Fibroblast of skin of back (primary cell): ENCODE measurements around the gene MVD.

Experiments
- DNase-seq: peaks from one replicate; pipeline ENCODE4 v3.0.0-alpha.2; 2013

MVD gene

DNA sequence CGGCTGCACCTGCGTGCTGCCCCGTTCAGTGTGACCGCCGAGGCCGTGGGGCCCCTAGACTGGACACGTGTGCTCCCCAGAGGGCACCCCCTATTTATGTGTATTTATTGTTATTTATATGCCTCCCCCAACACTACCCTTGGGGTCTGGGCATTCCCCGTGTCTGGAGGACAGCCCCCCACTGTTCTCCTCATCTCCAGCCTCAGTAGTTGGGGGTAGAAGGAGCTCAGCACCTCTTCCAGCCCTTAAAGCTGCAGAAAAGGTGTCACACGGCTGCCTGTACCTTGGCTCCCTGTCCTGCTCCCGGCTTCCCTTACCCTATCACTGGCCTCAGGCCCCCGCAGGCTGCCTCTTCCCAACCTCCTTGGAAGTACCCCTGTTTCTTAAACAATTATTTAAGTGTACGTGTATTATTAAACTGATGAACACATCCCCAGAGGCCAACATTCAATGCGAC, 22.8 kb downstream of the MVD start:
- no peak for DNase-seq

DNA sequence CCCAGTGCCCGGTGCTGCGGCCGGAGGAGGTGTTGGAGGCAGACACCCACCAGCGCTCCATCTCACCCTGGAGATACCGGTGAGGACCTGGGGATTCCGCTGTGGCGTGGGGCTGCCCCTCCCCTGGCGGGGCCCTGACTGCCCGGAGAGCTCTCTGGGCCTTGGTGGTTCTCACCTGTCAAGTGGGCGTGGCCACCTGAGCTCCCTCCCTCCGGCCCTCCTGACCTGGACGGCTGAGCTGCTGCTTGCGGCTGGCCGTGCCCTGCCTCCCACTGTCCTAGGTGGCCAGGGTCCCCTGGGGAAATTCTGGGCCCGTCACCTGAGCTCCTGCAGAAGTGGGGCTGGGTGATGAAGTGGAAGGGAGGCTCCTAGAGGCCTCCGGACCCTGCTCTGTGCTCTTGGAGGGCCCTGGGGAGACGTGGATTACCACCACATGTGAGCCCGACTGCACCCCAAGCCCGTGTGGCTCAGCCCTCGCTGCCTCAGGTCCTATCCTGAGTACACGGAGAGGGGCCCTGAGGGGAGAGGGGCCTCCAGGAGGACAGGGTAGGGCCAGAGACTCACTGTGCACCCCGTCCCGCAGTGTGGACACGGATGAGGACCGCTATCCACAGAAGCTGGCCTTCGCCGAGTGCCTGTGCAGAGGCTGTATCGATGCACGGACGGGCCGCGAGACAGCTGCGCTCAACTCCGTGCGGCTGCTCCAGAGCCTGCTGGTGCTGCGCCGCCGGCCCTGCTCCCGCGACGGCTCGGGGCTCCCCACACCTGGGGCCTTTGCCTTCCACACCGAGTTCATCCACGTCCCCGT, 23.5 kb downstream of the MVD start:
- no peak for DNase-seq

DNA sequence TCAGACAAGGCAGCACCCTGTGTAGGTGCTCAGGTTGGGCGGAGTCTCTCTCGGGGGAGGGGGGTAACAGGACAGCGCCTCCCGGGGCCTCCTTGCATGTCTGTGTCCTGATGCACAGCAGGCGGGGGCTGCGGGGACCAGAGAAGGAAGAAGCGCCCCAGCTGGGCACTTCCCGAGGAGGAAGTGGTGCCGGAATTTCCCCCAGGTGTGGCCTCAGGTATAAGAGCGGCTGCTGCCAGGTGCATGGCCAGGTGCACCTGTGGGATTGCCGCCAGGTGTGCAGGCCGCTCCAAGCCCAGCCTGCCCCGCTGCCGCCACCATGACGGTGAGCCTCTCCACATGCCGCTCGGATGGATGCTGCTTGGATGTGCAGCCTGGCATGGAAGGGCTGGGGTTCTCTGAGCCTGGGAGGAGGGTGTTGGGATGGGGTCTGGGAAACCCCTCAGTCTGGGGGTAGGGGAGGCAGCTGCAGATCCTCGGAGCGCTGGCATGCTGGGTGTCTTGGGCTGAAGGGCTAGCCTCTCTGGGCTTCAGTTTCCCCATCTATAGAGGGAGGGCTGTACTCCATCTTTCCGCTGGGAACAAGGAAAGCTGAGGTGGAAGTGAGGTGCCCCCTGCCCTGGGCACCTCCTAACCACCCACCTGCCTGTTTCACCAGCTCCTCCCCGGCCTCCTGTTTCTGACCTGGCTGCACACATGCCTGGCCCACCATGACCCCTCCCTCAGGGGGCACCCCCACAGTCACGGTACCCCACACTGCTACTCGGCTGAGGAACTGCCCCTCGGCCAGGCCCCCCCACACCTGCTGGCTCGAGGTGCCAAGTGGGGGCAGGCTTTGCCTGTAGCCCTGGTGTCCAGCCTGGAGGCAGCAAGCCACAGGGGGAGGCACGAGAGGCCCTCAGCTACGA, 24.3 kb downstream of the MVD start, which contains the start of gene IL17C:
IL17C (plus strand) TSS at position 250 of the 908 bp plus-strand sequence; CDS start at position 320, 70 bp downstream.
- DNase-seq: no peak

DNA sequence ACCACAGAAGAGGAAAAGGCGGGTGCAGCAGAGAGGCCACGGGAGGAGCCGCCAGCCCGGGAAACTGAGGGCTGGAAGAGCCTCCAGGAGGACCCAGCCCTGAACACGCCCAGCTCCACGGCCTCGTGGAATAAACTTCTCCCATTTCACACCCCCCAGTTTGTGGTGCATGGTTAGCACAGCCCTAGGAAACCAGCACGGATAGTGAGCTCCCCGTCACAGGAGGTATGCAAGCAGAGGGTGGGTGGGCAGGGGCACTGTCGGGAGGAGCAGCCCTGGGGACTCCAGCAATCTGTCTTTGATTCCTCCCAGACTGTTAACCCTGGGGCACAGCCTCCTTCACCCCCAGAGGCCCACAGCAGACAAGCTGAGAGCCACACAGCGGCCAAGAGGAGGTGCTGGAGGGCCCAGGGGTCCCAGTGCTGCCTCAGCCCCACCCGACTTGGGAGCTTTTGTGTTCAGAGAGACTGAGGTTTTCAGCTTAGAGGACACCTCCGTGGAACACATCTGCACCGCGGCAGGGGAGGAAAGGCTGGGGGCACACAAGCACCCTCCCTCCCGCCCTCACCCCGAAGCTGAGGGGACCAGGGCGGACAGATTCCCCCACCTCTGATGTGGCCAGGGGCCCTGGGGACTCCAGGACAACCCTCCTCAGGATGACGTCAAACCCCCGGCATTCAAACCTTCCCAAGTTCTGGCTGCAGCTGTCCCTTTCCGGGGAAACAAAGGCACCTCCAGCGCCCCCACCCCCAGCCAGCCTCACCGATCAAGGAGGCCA, 26.2 kb downstream of the MVD start:
- DNase-seq: no peak

DNA sequence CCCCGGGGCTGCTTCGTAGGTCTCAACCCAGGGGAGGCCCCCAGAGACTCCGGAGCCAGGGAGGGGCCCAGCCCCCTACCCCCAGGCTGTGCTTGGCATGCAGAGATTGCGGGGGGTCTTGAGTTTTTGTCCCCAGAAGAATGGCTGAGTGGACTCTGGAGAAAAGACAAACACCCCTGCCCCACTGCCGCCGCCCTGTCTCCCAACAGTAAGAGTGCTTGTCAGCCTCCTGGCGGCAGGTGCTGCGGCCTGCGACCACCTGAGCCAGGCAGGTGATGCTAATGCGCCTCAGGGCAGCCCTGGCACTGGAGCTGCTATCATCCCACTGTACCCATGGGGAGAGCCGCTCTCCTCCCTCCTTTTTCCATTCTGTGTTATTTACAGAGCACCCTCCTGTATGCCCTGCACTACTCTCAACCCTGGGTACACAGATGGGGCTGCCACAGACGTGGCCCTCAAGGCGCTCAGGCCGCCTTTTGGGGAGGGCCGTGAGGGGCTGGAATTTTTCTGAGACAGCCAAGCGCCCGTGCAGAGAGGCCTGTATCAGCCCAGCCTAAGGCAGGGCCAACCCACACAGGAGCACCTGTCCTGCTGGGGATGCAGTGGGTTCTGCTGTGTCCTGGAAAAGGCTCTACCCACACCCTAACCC, 27.1 kb downstream of the MVD start:
- no peak for DNase-seq

DNA sequence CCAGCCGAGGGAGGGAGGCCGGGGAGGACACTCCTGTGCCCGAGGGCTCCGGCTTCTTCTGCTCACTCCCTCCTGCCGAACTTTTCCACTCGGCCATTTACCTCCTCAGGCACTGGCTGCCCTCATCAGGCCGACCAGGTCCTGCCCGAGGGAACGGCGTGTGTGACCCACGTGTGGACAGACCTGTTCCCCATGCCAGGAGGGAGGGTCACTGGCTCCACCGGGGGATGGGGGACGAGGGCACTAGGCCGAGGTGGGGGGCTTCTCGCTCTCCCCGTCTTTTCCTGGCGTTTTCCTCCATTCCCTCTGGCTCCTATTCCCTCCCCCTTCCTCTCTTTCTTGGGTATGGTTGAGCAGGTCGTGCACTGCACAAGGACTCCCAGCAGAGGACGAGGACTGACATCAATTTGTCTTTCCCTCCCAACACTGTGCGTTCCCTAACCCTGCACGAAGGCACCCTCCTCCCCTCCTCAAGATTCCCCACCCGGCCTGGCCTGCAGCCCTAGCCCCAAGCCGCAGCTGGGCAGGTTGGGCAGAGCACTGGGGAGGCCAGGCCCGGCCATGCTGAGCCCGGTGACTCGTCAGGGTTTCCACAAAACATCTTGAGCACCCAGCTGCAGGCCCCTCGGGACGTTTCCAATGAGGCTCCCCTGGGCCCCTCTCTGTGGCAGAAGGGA, 27.8 kb downstream of the MVD start:
- no peak for DNase-seq

DNA sequence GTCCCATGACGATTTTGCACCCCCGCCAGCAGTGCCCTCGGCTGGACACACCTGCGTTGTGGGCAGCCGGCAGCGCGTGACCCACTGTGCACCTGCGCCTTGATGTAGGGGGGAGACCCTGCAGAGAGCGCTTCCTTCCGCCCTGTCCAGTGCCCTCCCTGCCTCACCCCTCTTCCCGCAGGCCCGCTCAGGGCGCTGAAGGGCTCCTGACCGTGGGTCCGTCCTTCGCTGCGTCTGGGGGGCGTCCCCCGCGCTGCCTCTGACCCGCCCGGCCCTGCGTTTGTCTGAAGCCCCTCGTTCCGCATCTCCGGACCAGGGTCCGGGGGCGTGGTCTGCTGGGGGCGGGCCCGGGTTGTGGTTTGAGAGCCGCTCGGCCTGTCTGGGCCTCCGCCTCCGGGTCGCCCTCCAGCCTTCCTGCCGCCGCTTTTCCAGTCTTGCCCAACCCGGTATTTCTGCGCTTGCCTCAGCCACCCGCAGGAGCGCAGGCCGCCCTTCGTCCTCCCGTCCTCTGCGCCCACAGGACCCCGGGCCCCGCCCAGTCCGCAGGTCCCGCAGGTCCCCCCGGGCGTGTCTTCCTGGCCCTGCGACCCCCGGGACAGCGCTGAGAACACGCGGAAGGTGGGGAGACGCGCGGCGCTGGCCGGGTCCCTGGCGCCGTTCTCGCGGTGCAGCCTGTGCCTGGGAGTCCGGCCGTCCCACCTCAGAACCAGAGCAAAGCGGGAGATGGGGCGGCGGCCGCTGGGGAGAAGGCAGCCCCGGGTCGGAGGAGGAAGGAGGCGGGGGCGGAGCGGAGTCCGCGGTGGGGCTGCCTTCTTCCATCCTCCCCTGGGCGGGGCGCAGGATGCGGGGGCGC, 28.5 kb downstream of the MVD start:
- DNase-seq: no peak

DNA sequence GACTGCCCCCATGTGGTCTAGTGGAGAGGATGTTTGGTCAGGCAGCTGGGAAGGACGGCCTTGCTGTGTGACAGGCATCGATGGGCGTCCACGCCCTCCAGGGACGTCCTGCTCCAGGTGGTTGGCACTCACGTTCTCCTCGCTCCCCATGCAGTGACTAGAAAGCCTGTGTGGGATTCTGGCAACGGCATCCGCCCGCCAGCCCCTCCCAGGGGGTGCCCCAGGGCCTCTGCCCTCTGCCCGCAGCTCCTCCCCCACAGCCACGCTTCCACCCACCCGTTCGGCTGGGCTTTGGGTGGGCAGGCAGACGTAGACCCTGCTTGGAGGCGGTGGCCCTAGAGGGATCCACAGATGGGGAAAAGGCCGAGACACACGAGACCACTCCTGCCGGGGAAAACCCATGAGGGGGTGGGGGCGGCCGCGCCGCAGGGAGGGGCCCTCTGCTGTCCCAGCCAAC, 29.2 kb downstream of the MVD start:
- no peak for DNase-seq

DNA sequence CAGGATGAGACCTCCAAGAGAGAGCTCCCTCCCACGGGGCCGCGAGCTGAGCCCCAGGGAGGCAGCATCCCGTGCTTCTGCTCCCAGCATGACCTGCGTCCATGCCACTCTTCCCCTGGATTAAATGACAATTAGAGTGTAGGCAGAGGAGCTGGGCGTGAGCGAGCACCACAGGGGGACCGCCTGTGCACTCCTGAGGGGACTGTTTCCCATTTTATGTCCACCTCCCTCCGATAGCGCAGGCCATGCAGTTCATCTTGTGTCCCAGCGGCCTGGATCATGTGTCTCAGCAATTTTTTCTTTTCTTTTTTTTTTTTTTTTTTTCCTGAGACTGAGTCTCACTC, 30.3 kb downstream of the MVD start:
- DNase-seq: no peak

DNA sequence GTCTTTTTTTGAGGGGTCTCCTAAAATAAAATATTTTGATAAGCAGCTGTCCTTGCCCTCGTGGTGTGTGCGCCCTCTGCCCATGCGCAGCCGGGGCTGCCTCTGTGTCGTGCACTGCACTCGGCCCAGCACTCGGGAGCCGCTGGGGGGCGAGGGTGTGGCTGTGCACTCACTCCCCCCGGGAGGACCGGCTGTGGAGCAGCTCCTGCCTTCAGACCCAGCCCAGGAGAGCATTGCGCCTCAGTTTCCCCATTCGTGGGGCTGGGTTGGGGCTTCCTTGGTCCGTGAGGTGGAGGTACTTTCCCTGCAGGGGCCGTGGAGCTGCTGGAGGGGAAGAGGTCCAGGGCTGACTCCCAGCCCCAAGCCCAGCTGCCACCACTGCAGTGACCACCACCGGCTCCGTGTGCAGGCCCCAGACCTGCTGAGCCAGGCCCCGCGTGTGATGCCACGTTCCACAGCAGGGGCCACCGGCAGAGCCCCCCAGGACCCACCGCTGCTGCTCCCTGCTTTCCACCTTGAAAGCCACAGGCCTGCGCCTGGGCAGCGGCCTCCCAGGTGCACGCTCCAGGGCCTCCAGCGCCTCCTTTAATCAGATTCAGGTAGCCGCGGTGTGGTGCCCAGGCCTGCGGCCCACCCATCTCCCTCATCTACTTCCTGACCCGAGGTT, 30.8 kb downstream of the MVD start:
- no peak for DNase-seq

DNA sequence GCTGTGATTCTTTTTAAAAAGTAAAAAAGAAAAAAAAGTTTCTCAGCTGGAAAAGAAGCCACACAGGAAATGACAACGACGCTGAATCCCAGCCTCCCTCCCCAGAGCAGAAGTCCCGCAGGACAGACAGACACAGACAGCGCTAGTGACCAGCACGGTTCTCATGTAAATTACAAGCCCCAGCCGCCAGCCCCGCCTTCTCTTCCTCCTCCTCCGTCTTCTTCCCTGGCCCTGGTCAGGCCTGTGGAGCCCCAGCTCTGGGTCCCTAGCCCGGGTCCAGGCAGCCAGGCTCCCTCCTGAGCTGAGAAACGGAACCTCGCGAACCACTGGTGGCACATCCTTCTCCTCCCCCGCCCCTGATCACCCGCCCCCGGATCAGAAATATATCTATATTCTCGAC, 31.5 kb downstream of the MVD start:
- DNase-seq: no peak

DNA sequence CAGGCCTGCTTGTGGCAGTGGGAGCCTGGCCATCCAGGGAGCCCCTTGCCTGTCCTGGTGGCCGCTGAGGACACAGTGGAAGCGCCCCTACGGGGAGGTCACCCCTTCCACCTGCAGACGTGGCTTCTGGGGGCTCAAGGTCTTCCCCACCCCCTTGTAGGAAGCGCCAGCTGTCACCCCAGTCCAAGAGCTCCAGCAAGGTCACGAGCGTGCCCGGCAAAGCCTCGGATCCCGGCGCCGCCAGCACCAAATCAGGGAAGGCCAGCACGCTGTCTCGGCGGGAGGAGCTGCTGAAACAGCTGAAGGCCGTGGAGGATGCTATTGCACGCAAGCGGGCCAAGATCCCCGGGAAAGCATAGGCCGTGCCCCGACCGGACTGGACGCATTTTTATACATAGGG, 31.9 kb downstream of the MVD start:
- no peak for DNase-seq

DNA sequence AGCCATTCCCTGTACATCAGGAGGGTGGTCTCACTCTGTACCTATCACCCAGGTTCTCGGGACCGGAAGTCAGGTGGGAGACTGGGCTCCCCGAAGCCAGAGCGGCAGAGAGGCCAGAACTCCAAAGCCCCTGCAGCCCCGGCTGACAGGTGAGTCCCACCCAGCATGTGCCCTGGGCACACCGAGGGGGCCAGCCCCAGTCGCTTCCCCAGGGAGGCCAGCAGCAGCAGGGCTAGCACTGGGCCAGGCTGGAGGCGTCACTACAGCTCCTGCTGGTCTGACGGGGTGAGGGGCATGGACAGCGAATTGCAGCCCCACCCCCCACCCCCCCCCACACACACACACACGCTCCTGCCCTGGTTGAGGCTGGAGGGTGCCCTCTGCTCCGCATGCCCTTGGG, 32.5 kb downstream of the MVD start:
- no peak for DNase-seq

DNA sequence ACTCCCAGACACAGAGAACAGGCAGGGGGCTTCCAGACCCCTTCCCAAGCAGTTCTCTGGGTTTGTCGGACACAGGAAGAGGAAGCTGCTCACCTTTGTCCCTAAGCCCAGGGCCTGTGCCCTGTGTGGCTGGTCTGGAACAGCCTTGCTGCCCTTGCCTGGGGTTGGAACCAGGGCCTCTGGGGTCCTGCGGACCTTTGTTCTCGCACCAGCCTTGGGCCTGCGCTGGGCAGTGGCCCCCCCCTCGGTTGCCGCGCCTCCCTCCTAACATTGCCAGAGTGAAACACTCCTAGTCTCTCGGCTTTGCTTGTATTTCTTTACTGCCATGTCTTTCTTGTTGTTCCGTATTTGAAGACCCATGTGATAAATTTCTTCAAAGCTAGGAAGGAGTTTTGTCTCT, 33.1 kb downstream of the MVD start:
- no peak for DNase-seq

DNA sequence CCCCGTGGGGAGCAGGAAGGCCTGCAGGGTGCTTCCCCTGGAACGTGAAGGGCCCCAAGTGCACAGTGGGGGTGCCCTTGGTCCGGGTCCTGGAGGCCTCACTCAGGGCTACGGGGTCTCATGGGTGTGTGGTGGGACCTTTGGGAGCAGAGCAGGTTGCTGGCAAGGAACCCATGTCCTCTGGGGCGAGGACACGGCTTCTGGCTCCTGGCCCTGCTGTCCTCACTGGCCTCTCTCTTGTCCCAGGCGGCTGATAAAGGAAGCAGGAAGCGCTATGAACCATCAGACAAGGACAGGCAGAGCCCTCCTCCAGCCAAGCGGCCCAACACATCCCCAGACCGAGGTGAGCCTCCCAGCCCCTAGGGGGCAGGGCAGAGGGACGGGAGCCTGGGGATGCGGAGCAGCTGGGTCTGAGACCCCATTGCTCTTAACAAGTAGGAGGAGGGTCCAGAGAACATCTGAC, 34.3 kb downstream of the MVD start:
- peak; percentile 43 for DNase-seq

DNA sequence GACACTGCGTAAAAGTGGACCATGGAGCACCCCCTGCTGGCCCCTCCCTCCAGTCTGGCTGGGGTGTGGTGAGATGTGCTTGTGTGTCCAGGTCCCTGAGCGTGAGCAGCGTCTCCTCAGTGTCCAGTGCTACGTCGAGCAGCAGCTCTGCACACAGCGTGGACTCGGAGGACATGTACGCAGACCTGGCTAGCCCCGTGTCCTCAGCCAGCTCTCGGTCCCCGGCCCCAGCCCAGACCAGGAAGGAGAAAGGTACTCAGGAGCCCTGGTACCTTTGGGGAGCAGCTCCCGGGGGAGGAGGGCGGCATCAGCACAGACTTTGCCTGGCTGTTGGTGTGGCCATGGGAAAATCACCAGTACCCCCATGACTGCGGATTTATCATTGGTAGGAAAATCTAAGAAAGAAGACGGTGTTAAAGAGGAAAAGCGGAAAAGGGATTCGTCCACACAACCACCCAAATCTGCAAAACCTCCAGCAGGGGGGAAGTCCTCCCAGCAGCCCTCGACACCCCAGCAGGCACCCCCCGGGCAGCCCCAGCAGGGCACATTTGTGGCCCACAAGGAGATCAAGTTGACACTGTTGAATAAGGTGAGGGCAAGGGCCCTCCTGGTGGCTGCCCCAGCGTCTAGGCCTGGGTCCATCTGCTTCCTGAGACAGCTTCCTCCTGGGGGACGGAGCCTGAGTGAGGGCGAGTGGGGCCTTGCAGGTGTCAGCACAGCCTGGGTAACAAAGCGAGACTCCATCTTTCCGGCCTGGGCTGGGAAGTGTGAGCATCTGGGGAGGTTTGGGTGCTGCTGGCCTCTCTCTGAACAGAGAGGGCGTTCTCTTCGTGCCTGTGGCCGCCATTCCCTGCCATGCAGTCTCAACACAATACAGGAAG, 35.1 kb downstream of the MVD start:
- DNase-seq: no peak

DNA sequence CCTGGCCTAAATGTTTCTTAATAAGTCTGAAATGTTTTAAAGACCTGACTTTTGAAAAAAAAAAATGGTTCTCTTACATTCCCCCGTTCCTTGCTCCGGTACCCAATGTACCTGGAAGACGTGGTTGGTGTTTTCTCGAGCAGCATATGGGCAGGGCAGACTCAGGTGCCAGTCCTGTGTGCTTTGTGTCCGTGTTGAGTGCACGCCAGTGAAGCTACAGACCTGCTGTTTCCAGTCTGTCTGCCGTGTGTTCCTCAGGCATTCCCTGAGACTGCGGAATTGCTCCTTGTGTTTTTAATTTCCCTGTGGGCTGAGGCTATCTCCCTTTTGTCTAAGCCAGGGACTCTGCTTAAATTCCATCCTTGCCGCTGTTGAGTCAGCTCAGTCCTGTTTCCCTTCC, 36.2 kb downstream of the MVD start:
- DNase-seq: no peak

DNA sequence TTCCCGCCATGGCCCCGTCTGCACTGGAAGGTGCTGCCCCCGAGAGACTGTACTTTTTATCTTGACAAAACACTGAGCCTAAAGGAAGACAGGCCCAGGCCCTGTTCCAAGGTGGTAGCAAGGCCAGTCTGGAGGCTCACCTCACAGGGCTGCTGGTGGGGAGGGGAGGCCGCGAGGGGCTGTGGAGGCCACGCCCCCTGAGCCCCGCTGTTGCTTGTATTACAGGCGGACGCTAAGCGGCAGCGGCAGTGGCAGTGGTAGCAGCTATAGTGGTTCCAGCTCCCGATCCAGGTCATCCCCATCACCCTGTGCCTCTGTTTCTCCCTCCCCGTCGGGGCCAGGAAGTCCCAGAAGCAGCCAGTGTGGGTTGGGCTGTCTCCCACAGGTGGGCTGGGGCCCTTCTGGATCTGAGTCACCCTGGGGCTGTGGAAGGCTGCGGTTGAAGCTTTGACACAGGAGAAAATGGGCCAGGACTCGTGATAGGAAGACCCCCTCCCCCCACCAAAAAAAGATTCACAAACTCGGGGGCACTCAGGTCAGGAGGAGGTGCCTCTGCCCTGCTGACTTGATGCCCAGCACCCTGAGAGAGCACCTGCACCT, 37.8 kb downstream of the MVD start:
- DNase-seq: no peak

DNA sequence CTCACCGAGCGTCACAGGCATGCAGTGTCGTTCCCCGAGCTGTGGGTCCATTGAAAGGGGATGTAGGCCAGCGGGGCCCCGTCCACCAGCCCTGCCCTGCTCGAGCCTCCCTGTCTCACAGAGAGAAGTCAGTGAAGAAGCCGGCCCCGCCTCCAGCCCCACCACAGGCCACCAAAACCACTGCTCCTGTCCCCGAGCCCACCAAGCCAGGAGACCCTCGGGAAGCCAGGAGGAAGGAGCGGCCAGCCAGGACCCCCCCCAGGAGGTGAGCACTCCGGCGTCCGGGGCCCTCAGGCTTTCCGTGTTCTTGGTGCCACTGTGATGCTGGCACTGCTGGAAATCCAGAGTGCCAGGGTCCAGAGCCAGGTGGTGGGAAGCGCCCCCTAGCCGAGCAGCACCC, 38.4 kb downstream of the MVD start:
- DNase-seq: no peak
